Vagina (tissue), 2 donors: ENCODE measurements around the gene PHLDA2.

Experiments
- CTCF ChIP-seq, 3 experiments: fragments of 450-650 bp in 2 of 3; fragments of 200-600 bp in 1 of 3; sonication (generic) in 1 of 3; IDR thresholded peaks; one replicate each; pipeline ENCODE4 v1.5.1; 2017 to 2019; ENCODE audit warnings: antibody characterized with exemption in 3 of 3, mild to moderate bottlenecking in 2 of 3, moderate library complexity in 2 of 3
- POLR2A ChIP-seq, 2 donors: fragments of 450-650 bp; IDR thresholded peaks; one replicate each; pipeline ENCODE4 v1.6.1; 2017; ENCODE audit warnings: antibody characterized with exemption in 2 of 2, mild to moderate bottlenecking in 2 of 2, moderate library complexity in 2 of 2
- POLR2AphosphoS5 ChIP-seq, 2 donors: sonication (generic); formaldehyde crosslinking; IDR thresholded peaks; one replicate each; pipeline ENCODE4 v1.9.0; 2017; ENCODE audit warnings: antibody characterized with exemption in 2 of 2, mild to moderate bottlenecking in 2 of 2, low read depth in 1 of 2; ENCODE audit not compliant: insufficient read depth in 1 of 2

- TF ChIP-seq CTCF (IDR thresholded peaks at IDR 0.05) (no peak), POLR2A (IDR thresholded peaks at IDR 0.05) (no peak), POLR2AphosphoS5 (IDR thresholded peaks at IDR 0.05; ENCODE audit: insufficient read depth in 1 of 2, low read depth in 1 of 2) (no peak)
Observed at GRCh38 chr11:2919188-2919587, 10.0 kb downstream of the PHLDA2 start.
